Measurements from ENCODE around the gene UBALD1.

DNA sequence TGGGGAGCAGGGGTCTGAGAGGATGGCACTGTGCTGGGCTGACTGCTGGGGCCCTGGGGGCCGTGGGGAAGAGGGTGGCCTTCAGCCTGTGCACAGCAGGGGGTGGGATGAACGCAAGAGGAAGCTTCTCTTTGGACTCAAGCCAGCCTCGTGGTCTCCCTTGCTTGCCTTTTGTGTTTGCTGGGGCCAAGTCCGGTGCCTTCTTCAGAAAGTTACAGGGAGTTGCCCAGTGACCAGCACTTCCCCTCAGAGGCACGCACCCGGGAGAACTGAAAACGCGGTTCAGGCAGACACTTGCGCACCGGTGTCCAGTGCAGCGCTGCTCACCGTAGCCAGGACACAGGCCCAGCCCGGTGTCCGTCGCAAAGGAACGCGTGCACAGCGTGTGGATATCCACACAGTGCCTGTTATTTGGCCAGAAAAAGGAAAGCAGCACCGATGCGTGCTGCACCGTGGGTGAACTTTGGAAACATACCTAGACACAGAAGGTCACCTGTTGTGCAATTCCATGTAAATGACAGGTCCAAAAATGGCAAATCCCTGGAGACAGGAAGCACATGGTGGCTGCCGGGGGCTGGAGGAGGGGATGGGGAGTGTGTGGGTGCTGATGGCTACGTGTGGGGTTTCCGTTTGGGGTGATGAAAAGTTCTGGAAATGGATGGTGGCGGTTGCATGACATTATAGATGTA is 49.2 kb upstream of the UBALD1 start:
- TF ChIP-seq, protein P1, sequence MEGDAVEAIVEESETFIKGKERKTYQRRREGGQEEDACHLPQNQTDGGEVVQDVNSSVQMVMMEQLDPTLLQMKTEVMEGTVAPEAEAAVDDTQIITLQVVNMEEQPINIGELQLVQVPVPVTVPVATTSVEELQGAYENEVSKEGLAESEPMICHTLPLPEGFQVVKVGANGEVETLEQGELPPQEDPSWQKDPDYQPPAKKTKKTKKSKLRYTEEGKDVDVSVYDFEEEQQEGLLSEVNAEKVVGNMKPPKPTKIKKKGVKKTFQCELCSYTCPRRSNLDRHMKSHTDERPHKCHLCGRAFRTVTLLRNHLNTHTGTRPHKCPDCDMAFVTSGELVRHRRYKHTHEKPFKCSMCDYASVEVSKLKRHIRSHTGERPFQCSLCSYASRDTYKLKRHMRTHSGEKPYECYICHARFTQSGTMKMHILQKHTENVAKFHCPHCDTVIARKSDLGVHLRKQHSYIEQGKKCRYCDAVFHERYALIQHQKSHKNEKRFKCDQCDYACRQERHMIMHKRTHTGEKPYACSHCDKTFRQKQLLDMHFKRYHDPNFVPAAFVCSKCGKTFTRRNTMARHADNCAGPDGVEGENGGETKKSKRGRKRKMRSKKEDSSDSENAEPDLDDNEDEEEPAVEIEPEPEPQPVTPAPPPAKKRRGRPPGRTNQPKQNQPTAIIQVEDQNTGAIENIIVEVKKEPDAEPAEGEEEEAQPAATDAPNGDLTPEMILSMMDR (IDR thresholded peaks at IDR 0.05; ENCODE audit: low read depth, low read length), result no peak
- no peak for TF ChIP-seq EZH2phosphoT487 (IDR thresholded peaks at IDR 0.05; ENCODE audit: low read depth)

Data from OCI-LY3 (cell line).